Measurements from ENCODE around the gene EVI5. TPM values are rescaled to one million over a fixed set of nuclear protein-coding genes. Genes with fewer than 3 reads are reported as not detected.

The EVI5 gene
- total RNA-seq, 1 donor from 2014 or later: 80.4 TPM

GRCh38 chr1:92831762-92832536, 47.0 kb upstream of the EVI5 start, which contains the start of gene RPL5:
Gene RPL5 (plus strand): TSS chr1:92832040. CDS start chr1:92832115, 75 bp downstream.
- H4K20me1 ChIP-seq (ENCODE audit: insufficient read depth, low read length): peaks cover 50% of the 10 kb centered on the region
- FAIRE-seq (peak; percentile 17), DNase-seq (ENCODE audit: low read depth) (peak; percentile 89)
- H3K79me2 ChIP-seq (ENCODE audit: insufficient read depth, low read length): peaks cover 52% of the 10 kb centered on the region
- peaks cover 26% of the 10 kb centered on the region for H3K36me3 Mint-ChIP-seq (ENCODE audit: low read depth, unreplicated experiment)
- peak within 1 kb of the TSS; percentile 88 for H2AFZ ChIP-seq (ENCODE audit: low read depth, low read length)
- H3K4me2 ChIP-seq (ENCODE audit: low read length): peak within 1 kb of the TSS; percentile 93
- peak within 1 kb of the TSS; percentile 100 for H3K9ac ChIP-seq (ENCODE audit: low read length)
- no peaks in the 10 kb centered on the region for H3K9me3 ChIP-seq (ENCODE audit: insufficient read depth, low read depth, low read length)
- H3K4me3 Mint-ChIP-seq (ENCODE audit: unreplicated experiment): peak within 1 kb of the TSS; percentile 96
- H3K36me3 ChIP-seq (ENCODE audit: insufficient read depth, low read length): peaks cover 37% of the 10 kb centered on the region
- H3K27me3 Mint-ChIP-seq (ENCODE audit: low read depth, unreplicated experiment): no peaks in the 10 kb centered on the region
- peak within 1 kb of the TSS; percentile 96 for H3K27ac ChIP-seq (ENCODE audit: low read depth, low read length)
- peak; percentile 99 for TF ChIP-seq CTCF (IDR thresholded peaks at IDR 0.05; ENCODE audit: insufficient read depth, low read depth, low read length)
- no peak for TF ChIP-seq EZH2 (IDR thresholded peaks at IDR 0.05; ENCODE audit: insufficient read depth, low read length)
- H3K9me3 Mint-ChIP-seq (ENCODE audit: unreplicated experiment): no peaks in the 10 kb centered on the region
- H3K4me1 Mint-ChIP-seq (ENCODE audit: low read depth, unreplicated experiment): peaks cover 25% of the 10 kb centered on the region
- peak within 1 kb of the TSS; percentile 100 for H3K4me3 ChIP-seq (ENCODE audit: insufficient read depth, low read depth, low read length)
- H3K27ac Mint-ChIP-seq (ENCODE audit: unreplicated experiment): peak within 1 kb of the TSS; percentile 99
- H3K4me1 ChIP-seq (ENCODE audit: insufficient read depth, low read length): peaks cover 30% of the 10 kb centered on the region
- H3K27me3 ChIP-seq (ENCODE audit: insufficient read depth, low read length): no peaks in the 10 kb centered on the region

GRCh38 chr1:92831368-92831761, 46.5 kb upstream of the EVI5 start:
- Mint-ChIP-seq H3K4me1 (ENCODE audit: low read depth, unreplicated experiment) (peaks cover 25% of the 10 kb centered on the region), H3K4me3 (ENCODE audit: unreplicated experiment) (peak overlapping the region; percentile 96), H3K36me3 (ENCODE audit: low read depth, unreplicated experiment) (peaks cover 24% of the 10 kb centered on the region), H3K27me3 (ENCODE audit: low read depth, unreplicated experiment) (no peaks in the 10 kb centered on the region), H3K27ac (ENCODE audit: unreplicated experiment) (peak overlapping the region; percentile 99), H3K9me3 (ENCODE audit: unreplicated experiment) (no peaks in the 10 kb centered on the region)
- H2AFZ ChIP-seq (ENCODE audit: low read depth, low read length): peak overlapping the region; percentile 88
- H3K27ac ChIP-seq (ENCODE audit: low read depth, low read length): no peak overlapping the region
- no peak for FAIRE-seq
- DNase-seq (ENCODE audit: low read depth): no peak
- no peak for TF ChIP-seq CTCF (IDR thresholded peaks at IDR 0.05; ENCODE audit: insufficient read depth, low read depth, low read length)
- TF ChIP-seq EZH2 (IDR thresholded peaks at IDR 0.05; ENCODE audit: insufficient read depth, low read length): no peak
- peaks cover 24% of the 10 kb centered on the region for H3K4me1 ChIP-seq (ENCODE audit: insufficient read depth, low read length)
- H3K4me2 ChIP-seq (ENCODE audit: low read length): peak overlapping the region; percentile 93
- peak overlapping the region; percentile 100 for H3K4me3 ChIP-seq (ENCODE audit: insufficient read depth, low read depth, low read length)
- peaks cover 47% of the 10 kb centered on the region for H3K79me2 ChIP-seq (ENCODE audit: insufficient read depth, low read length)
- H3K9ac ChIP-seq (ENCODE audit: low read length): peak overlapping the region; percentile 100
- peaks cover 31% of the 10 kb centered on the region for H3K36me3 ChIP-seq (ENCODE audit: insufficient read depth, low read length)
- H3K27me3 ChIP-seq (ENCODE audit: insufficient read depth, low read length): no peaks in the 10 kb centered on the region
- H4K20me1 ChIP-seq (ENCODE audit: insufficient read depth, low read length): peaks cover 44% of the 10 kb centered on the region
- H3K9me3 ChIP-seq (ENCODE audit: insufficient read depth, low read depth, low read length): no peaks in the 10 kb centered on the region

GRCh38 chr1:92826792-92827191, 41.9 kb upstream of the EVI5 start:
- FAIRE-seq (no peak), DNase-seq (ENCODE audit: low read depth) (no peak)
- Histone ChIP-seq H3K4me2 (ENCODE audit: low read length) (no peak overlapping the region), H4K20me1 (ENCODE audit: insufficient read depth, low read length) (no peaks in the 10 kb centered on the region), H3K9ac (ENCODE audit: low read length) (no peak overlapping the region), H3K27ac (ENCODE audit: low read depth, low read length) (no peak overlapping the region), H3K4me3 (ENCODE audit: insufficient read depth, low read depth, low read length) (no peak overlapping the region), H3K79me2 (ENCODE audit: insufficient read depth, low read length) (peaks cover under 1% of the 10 kb centered on the region), H3K9me3 (ENCODE audit: insufficient read depth, low read depth, low read length) (no peaks in the 10 kb centered on the region), H3K36me3 (ENCODE audit: insufficient read depth, low read length) (no peaks in the 10 kb centered on the region), H3K4me1 (ENCODE audit: insufficient read depth, low read length) (peaks cover 3% of the 10 kb centered on the region), H2AFZ (ENCODE audit: low read depth, low read length) (no peak overlapping the region), H3K27me3 (ENCODE audit: insufficient read depth, low read length) (no peaks in the 10 kb centered on the region)
- no peak overlapping the region for H3K27ac Mint-ChIP-seq (ENCODE audit: unreplicated experiment)
- H3K4me3 Mint-ChIP-seq (ENCODE audit: unreplicated experiment): no peak overlapping the region
- H3K27me3 Mint-ChIP-seq (ENCODE audit: low read depth, unreplicated experiment): no peaks in the 10 kb centered on the region
- TF ChIP-seq CTCF (IDR thresholded peaks at IDR 0.05; ENCODE audit: insufficient read depth, low read depth, low read length) (no peak), EZH2 (IDR thresholded peaks at IDR 0.05; ENCODE audit: insufficient read depth, low read length) (no peak)
- no peaks in the 10 kb centered on the region for H3K9me3 Mint-ChIP-seq (ENCODE audit: unreplicated experiment)
- no peaks in the 10 kb centered on the region for H3K36me3 Mint-ChIP-seq (ENCODE audit: low read depth, unreplicated experiment)
- H3K4me1 Mint-ChIP-seq (ENCODE audit: low read depth, unreplicated experiment): peaks cover 8% of the 10 kb centered on the region
